ENCODE results near the gene ZDHHC14. TPM values are rescaled to one million over a fixed set of nuclear protein-coding genes. Genes with fewer than 3 reads are reported as not detected.

Gene ZDHHC14
- polyA plus RNA-seq, 1 donor = 19.1 TPM

DNA sequence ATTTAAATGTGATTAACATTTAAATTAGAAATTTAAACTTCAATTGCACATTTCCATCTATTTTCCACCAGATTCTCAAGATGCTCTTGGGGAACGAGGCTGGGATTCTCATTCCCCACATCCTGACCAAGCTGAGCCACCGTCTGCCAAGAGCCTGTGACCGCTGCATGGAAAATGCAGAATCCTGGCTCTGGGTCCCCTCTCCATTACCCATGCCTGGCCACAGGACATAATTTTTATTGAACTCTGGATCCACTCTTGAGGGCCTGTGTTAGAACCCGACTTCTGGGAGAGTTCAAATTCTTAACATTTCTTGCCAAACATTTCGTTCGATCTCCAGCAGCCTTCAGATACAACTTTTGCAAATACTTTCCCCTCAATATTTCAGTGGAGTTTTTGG, 240.4 kb downstream of the ZDHHC14 start:
- DNase-seq = no peak

DNA sequence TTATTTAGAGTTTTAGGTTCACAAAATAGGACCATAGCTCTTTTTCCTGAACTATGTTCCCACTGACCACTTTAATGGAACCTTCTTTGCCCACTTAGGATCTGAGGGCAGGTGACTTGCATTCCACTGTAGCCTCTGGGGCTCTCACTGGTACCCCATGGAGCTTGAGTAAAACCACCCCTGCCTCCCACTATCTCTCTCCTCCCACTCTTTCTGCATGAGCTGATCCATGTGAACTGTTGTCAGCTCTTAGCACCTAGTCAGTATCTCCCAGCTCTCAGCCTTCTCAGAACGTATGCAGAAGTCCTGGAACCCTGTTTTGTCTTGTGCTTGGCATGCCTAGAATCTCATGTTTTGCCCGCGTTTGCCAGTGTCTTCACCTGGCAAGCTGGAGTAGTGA, 241.4 kb downstream of the ZDHHC14 start:
- no peak for DNase-seq

DNA sequence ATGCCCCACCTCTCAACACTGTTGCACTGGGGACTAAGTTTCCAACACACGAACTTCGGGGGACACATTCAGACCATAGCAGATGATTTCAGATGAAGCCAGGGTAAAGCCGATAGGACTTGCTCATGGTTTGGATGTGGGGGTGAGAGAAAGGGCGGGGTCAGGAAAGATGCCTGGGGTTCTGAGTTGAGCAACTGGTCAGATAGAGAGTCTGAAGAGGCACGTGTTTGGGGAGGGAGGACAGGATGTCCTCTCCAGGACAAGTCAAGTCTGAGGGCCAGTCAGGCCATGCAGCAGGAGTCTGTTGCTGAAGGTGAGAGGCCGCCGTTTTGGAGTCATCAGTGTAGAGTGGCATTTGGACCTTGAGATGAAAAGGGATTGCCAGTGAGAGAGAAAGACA, 244.1 kb downstream of the ZDHHC14 start:
- DNase-seq = no peak

DNA sequence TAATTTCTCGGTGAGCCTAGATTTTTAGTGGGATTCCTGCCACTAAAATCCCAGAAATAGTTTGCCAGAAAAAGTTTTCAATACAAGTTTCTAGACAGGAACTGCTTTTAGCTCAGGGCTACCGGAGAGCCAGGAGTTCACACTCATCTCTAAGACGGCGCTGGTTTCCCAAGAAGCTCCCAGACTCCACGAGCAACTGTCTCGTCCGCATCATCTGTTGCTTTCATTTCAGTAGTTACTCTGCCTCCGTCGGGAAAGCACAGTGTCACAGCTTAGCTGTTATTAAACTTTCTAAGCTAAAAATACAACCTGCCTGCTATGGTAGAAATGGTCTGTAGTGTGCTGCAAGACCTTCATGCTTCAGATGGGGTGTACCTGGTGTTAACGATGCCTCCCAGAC, 244.8 kb downstream of the ZDHHC14 start:
- DNase-seq = no peak

DNA sequence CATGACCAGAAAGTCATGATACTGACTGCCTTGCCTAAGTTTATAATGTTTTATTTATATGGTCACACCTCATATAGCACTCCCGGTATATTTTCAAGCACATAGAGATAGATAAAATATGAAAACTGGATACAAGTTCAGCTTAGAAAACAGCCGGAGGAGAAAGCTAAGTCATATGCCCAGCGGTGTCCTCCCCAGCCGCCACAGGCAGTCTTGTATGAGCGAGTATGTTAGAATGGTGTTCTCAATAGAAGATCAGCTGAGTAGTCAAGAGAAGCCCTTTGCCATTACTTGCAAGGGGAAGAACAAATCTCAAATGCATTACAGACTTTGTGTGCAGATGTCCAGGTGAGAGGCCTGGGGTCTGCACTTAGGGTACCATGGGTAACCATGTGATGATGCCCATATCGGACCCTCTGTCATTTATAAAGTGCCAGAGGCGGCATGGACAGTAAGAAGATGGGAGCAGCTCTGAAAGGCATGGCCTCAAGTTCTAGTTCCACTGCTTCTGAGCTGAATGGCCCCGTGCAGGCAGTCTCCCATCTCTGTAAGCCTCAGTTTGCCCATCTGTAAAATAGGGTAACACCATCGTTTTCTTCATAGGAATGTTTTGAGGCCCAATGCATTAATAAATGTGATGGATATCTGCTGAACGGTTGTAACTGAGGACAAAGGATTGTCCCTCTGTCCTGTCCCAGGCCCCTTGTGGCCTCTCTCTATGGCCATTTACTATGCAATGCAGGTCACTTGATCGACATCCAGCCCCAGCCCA, 246.4 kb downstream of the ZDHHC14 start:
- no peak for DNase-seq

DNA sequence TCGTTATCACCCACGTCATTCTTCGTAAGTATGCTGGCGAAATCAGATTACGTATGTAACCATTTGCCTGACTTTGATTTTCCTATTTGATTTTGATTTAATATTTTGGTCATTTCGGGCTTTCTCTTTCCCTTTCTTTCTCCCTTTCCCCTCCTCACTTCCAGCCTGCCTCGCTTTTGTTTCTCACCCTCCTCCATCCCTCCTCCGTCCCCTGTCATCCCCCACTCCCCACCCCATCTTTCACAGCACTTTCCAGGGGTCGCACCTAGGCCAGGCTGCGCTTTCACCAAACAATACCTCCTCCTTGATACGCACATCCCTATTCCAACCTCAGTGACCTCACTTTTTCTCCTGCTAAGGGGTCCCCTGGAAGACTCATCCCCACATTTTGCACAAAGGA, 247.5 kb downstream of the ZDHHC14 start:
- no peak for DNase-seq

DNA sequence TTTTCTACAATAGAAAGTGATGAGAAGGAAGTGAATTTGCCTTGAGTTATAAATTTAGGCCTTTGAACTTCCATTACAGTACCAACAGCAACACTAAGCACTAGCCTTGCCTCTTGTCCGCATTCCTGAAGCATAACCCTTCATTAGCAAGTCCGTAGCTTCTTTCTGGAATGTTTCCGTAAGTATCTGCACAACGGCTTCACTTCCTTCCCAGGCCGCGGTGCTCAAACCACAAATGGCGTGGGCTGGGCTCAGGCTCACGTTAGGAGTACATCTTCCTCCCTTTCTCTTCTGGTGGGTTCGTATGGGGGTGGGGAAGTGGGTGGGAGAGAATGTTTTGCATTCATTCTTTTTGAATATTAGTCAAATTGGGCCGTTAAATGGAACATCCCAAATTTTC, 248.2 kb downstream of the ZDHHC14 start:
- no peak for DNase-seq

DNA sequence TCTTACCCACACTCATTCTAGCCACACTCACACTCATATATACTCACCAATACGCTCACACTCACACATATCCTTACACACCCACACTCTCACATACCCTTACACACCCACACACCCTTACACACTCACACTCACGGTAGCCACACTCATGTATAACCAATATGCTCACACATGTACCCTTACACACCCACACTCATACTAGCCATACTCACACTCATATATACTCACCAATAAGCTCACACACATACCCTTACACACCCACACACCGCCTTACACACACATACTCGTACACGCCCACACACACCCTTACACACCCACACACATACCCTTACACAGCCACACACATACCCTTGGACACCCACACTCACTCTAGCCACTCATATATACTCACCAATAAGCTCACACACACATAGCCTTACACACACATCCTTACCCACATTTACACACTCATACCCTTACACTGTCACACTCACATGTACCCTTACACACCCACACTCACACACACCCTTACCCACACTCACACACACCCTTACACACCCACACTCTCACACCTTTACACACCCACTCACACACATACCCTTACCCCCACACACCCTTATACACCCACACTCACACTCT, 249.6 kb downstream of the ZDHHC14 start:
- no peak for DNase-seq

DNA sequence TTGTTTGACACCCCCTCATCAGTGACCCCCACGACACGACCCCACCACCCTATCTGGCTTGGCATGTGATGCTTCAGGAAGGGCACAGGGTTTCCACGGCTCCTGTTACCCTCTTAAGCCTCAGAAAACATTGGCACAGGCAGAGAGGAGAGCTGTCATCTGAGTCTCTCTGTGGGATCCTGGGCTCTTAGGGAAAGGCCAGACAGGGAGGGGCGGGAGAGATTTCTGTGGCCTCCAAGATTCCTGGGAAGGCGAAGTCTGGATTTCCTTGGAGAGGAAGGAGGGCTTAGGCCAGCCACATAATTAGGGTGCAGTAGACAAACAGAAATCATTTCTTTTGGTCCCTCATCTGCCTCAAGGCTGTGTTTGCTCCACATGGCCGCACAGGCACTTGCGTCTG, 250.4 kb downstream of the ZDHHC14 start:
- DNase-seq = no peak

DNA sequence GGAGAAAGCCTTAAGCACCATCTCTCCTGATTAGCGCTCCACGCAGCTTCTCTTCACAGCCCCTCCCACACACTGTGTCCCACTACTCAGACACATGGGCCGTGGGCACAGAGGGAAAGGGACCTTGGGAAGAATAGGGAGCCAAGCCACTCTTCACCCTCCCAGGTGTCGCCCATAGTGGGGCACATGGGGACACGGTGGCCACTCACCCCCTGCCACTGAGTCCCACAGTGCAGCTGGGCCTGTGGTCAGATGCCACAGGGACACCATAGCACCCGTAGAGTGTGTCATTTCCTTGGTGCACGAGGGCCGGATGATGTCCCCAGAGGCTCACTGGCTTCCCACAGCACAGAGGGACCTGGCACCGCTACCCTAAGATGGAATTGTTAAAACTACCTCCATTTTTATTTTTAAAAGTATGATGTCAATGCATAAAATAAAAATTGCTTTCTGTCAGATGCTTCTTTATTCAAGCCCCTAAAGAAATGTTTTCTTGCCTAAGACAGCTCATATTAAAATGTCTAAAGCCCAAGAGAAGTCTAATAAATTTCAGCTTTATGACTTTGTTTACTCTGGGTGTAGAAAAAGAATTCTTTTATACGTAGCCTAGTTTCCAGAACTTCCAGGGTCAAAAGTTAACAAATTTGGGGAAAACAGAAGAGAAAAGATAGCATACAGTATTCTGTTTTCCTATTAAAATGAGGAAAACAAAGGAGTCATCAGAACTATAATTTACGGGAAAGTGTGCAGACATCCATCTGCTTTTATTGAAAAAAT, 251.0 kb downstream of the ZDHHC14 start:
- no peak for DNase-seq

DNA sequence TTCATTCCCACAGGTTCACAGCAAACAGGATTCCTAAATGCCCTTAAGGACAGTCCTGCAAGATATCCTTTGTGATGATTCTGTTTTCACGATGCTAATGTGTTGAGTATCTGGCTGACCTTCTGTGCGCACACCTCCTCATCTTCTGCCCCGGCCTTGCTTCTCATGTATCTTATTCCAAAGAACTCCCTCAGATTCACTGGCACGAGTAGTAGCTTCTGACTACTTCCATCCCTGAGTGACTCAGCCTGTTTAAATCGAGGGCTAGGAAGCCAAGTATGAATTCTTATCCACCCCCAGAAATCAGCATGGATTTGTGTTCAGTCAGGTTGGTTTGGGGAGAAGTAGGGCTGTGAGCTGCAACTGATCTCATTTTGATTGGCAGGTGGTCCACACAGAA, 251.8 kb downstream of the ZDHHC14 start:
- no peak for DNase-seq

DNA sequence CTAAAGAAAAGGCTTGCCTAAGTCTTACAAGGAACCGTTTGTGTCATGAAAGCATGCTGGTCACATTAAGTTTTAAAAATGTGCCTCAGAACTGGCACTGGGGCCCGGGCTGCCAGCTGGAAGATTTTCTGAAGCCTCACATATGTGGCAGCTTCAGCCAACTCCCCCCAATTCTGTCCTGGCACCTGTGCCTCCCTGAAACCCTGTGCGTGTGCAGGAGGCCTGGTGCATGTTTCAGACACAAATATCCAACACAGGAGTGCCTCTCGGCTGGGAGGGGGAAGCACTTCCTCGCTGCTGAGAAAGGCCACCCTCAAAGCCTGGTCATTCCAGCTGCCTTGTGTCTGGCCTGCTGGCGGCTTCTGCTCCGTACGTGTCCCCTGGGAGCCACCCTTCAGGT, 253.6 kb downstream of the ZDHHC14 start:
- no peak for DNase-seq

DNA sequence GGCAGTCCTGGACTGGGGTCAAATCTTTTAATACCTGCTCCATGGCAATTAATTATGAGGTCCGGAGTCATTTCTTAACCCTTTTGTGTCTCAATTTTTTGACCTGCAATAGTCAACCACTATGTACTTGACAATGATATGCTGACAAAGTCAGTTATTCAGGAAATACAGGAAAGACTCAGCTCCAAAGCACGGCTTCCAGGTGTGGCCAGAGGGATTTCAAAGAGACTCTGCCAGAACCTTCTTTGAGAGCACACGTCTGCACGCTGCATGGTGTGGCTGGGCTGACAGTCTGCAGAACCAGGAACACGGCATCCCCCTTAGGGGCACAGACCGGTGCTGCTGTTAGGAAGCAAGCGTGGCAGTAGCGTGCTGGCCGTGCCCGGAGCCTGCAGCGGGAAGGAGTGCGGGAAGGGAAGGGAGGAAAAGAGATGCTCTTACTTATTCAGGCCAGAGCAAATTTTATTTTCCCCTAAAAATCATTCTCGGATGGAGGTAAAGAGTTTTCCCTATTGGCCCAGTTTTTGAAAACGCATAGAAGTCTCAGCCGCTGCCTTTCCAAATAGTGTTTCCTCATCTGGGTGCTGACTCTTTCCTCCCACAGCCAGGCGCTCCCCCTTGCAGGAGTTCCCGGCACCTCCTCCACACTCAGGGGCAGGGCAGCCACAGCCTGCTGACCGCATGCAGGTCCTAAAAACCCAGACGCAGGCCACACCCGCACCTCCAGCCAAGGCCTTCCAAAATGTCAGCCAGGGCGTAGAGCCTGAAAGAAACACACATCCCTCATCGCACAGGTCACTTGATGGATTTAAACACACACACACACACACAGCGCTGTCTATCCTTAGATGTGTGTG, 254.6 kb downstream of the ZDHHC14 start:
- no peak for DNase-seq

DNA sequence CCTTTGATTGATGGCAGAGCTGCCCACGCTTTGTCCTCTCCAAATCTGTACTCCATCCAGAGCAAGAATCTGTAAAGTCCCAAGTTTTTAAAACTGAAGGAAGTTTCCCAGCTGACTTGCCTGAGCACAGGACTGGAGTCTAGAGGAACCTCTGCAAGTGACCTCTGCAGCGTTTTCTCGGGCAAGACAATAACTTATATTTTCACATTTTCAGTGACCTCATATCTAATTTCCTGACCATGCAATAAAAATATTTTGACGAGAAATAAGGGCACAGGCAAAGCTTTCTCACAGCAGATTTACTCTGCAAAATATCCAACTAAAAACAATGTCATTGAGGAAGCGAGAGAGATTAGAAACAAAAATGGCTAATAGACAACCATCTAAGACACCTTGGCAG, 256.5 kb downstream of the ZDHHC14 start:
- no peak for DNase-seq

DNA sequence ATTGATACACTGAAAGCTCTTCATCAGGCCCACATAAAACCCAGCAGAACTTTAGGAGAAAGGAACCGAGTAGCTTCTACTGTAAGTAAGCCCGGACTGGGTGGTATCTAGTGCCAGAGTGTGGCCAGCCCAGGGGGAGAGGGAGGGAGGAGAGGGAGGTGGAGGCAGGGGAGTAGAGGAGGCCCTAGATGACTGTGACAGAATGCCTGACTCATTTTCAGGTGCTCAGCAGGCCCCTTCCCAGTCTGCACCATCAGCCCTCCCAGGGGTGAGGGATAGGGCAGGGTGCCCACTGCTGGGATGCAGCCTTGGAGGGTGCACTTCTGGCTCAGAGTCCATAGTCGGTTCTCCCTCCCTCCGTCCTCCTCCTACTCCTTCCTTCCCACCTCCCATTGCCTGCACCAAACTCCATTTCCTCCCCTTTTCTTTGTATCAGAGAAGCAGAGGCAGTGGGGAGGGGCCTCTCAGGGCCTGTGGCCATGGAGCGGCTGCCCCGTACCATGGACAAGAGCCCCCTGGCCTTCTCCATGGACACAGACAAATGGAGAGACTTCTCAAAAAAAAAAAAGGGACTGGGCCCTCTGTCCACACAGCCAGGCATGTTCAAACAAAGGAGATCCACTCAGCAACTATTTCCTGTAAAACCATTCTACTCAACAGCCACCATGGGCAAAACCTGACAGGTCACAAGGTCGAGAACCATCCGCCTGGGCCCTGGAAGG, 257.1 kb downstream of the ZDHHC14 start:
- no peak for DNase-seq

DNA sequence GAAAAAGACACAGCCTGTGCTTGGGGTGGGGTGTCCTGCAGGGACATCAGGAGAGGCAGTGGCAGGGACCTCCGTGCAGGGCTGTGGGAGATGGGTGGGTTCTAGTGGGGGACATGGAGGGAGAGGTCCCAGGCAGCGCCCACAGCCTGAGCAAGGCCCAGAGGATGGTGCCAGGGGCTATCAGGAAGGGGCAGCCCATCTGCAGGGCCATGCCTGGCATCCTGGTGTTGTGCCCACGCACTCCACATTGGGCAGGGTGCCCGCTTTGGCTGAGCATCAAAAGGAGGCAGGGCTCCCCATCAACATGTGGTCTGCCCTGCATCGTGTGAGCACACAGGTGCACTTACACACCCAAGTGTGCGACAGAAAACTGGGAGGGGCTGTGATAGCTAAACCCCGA, 257.8 kb downstream of the ZDHHC14 start:
- no peak for DNase-seq

DNA sequence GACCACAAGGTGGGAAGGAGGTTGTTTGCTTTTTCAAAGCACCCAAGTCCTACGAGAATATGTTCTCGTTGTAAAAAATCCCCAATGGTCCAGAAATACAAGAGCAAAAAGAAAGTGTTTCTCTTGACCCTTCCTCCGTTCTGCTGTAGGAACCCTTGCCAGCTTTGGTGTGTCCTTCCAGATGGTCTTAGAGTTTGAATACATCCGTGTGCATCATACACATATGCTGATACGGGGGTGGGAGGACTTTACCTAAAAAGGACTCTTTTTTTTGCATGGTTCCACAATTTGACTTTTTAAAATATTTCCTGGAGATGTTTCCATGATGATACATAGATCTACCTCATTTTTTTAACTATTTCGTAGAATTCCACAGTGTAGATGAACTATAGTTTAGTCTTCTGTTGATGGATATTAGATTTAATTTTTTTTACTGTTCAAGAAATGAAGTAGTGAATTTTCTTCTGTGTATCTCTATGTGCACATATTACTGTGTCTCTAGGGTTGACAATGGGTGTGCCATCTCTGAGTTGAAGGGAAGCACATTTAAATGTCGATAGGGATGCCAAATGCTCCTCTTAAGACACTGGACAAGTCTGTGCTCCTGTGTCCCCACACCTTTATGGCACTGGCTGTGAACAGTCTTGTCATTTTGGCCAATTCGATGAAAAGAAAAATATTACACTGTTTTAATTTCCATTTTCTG, 259.9 kb downstream of the ZDHHC14 start:
- no peak for DNase-seq

DNA sequence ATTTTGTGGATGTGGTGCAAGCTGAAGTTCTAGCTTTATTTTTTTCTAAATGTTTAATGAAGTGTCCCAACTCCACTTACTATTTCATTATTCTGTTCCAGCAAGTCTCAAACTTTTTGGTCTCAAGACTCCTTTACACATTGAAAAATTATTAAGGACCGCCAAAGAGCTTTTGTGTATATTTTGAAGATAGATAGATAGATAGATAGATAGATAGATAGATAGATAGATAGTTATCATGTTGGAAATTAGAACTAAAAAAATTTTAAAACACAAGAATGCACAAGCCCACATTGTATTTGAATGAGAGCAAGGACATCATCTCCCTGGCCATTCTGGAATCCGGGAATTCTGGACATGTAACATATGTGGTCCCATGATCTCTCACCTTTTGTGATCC, 260.8 kb downstream of the ZDHHC14 start:
- no peak for DNase-seq

DNA sequence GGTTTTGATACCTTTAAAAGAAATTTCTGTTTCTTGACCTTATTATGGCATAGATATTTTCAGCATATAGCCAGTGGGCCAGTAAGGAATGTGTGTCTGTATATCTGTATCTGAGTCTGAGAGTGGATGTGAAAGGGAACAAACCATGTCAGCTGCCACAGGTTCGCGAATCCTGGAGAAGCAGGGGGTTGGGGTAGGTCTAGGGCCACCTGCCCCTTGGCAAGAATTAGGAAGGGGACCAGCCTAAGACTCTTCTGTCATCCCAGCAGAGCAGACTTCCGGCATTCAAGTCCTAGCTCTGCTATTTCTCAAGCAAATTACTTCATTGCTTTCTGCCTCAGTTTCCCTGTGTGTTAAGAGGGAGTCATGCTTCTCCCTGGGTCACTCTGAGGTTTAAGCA, 261.7 kb downstream of the ZDHHC14 start:
- DNase-seq = no peak

DNA sequence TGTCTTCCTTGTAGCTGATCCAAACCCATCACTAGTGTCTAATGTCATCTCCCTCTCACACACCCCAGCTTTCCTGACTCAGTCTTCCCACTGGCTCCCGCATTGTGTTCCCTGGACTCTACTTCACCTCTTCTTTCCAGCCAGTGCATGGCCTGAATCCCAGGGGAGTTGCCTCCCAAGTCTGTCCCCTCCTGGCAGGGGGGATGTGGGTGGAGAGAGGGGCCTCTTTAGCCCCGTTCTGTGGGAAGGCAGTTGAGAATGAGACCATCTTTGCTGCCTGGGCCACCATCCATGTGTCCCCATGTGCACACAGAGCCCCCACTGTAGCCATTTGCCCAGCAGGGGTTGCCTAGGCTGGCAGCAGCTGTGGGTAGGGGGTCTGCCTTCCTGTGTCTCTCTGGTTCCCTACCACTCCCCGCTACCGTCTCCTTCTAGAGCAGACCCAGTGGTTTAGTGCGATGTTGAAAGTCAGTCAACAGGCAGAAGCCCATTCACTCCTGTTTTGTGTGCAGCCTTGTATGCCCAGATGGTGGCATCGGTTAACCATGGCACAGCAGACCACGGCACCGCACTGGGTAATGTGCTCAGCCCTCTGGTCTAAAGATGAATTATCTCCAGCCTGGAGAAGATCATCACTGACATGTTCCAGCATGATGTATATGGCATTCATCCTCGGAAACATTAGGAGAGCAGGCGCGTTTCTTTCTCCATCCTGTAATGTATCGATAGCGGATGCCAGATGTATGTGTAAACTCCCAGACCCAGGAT, 263.2 kb downstream of the ZDHHC14 start:
- no peak for DNase-seq

Measured in left kidney (tissue), 2 donors.